ENCODE results near the gene KLF4.

DNA sequence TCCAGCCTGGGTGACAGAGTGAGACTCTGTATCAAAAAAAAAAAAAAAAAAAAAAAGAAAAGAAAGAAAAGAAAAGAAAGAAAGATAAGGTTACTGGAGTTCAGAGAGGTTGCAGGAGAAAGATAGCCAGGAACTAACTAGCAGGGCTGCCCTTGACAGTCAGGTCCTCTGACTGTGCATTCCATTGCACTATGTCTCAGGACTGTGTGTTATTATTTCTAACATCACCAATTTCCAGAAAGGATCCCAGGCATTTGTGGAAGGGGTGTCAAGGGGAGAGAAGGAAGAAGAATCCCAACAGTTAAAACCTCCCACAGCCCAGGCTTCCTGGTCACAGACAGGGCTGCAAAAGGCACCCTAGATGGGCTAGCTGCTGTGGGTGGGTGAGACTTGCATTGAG lies 25.1 kb downstream of the KLF4 start:
- TF ChIP-seq CTCF (IDR thresholded peaks at IDR 0.05) (no peak), POLR2A (IDR thresholded peaks at IDR 0.05) (no peak)

Data from testis (tissue), 2 donors.